HG03521 (cell line): ENCODE results near the gene SHISA2.
"Not testable (repeated sequence)": the region's sequence is repeated elsewhere in the genome, so short reads cannot be mapped to it uniquely, and the experiment has no call there.

Experiments
- ATAC-seq: cut with Tn5 transposase; IDR thresholded peaks from one replicate; pipeline ENCODE4 v1.9.1; 2021; ENCODE audit warnings: mild to moderate bottlenecking, moderate library complexity; ENCODE audit not compliant: unreplicated experiment

The SHISA2 gene

DNA sequence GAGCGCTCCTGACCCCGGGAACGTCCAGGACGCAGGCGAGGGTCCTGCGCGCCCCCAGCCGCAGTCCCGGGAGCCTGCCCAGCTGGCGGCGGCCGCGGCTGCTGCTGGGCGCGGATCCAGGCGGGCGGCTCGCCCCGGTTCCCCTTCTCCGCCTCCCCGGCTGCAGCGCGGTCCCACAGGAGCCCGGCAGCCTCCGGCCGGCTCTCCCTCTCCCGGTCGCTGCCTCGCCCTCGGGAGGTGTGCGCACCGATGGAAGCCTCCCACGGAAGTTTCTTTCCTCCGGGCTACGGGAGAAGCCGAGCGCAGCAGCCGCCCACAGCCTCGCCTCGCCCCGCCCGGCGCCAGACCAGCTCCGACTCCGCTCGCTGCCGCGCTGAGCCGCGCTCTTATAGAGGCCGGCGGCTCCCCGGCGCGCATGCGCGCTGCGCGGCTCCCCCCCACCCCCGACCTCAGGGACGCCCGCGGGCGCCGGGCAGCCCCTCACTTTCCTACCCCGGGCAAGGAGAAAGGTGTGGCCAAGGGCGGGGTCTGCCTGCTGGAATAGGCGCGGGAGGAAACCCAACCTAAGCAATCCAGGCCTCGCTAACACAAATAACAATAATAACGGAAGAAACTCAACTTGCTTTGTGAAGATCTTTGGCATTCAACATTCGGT, at the start of gene SHISA2:
TSS of gene SHISA2 (minus strand) at position 360 of the 655 bp plus-strand sequence. CDS start 1,041 bp downstream, outside the sequence.
- ATAC-seq = peak; percentile 54

DNA sequence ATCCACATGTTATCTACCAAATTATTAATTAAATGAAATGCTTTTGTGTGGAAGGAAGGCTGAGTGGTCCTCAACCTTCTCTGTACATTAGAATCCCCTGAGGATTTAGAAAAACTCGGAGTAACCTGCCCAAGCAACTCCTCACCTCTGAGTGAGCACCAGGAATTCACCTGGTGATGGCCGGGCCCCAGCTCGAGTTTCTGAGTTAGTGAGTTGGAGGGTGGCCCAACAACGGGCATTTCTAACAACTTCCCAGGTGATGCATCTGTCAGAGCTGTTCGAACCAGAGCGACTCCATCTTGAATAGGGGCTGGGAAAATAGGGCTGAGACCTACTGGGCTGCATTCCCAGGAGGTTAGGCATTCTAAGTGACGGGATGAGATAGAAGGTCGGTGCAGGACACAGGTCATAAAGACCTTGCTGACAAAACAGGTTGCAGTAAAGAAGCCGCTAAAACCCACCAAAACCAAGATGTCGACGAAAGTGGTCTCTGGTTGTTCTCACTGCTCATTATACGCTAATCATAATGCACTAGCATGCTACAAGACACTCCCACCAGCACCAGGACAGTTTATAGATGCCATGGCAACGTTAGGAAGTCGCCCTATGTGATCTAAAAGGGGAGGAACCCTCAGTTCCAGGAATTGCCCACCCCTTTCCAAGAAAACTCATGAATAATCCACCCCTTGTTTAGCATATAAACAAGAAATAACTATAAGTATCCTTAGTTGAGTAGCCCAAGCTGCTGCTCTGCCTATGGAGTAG, 44.2 kb upstream of the SHISA2 start:
- no peak for ATAC-seq

DNA sequence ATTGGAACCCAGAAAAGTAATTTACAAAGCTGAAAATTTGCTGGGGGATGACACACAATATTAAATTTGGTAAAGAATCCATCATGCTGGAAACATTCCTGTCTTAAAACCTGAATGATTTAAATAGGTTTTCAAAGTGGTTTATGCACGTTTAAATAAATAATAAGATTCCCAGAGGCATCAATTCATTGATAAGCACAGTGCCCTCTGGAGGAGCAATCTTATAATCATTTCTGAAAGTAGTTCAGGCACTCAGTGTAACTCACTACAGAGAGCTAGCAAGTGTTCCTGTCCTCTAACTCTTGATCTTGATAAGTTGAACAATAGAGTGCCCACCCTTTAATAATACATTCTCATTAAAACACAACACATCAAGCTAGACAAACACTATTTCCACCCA, 43.5 kb upstream of the SHISA2 start:
- no peak for ATAC-seq

DNA sequence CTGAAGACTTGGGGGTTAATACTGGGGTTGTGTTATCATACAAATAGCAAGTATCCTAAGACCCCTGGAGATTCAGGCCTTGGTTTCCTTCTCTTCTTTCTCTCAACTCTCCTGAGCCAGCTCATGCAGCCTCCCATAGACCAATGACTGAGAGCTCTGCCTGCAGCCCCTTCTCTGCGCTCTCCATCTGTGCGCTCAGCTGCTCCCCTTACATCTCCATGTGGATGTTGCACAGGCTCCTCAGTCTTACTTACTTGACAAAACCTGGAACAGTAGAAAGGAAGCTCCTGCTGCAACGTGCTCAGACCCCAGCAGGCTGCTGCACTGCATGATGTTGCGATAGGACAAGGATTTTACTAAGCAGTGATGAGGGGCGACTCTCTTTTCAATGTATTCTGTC, 25.0 kb upstream of the SHISA2 start:
- not testable (repeated sequence) for ATAC-seq

DNA sequence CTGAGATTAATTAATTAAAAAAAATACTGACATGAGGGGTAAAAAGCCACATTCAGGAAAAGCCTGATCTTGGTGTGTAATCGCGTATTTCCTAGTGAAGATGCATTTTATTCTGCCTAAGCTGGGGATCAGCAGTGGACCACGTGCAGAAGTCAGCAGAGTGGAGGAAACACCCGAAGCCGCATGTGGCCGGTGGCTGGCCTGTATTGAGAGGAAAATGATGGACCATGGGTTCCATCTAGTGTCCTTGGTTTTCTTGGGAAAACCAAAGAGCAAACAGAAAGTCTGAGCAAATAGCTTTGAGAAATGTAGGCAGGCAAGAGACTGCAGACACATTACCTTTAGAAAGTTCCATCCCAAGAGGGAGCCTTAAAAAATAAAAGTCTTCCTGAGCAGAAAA, 23.7 kb upstream of the SHISA2 start:
- ATAC-seq = no peak

DNA sequence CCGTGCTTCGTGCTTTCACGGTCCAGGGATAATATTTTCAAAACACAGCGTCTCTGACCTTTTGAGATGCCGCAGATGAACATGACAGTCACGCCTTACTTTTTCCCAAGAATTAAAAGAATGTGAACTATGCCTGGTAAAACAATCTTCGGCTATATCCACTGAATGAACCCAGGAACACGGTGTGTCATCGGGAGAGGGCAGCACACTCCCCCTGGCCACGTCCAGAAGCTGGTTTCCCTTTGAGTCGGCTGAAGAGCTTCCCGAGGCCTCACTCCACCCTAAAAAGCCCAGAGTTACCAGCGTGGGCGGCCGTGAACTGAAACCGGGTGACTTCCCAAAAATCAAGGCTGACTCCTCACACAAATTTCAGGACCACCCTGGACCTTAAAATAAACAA, 22.9 kb upstream of the SHISA2 start:
- no peak for ATAC-seq

DNA sequence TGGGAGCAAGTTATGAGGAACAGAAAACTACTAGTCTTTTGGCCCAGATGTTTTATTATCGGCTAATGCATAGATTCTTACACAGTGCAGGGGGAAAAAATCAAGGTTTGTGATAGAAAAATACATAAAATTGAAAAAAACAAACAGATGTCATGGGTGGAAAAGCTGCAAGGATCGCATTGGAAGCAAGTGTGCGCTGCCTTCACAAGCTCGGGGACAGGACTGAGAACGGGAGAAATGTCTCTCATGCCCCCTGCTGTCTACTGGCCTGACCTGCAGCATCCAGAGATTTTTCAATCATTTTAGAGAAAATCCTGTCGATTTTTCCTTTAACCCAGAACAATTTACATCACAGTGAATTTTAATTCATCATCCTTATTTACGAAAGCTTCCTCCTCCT, 20.5 kb upstream of the SHISA2 start:
- ATAC-seq = not testable (repeated sequence)

DNA sequence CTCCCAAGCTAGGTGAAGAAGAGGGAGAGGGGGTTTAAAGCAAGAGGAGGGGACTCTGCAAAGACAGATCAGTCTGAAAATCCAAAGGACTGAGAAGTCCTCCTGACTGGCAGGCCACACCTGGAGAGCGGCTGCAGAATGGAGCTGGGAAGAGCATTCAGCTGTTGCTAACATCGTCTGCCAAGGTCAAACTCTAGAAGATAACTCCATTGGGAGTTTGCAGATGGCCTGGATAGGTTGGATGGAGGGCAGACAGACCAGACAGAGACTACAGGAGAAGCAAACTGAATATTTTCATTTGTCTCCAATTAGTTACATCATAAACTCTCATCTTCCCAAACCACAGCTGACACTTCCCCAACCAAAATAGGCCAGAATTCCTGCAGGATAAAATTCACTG, 19.9 kb upstream of the SHISA2 start:
- ATAC-seq = no peak

DNA sequence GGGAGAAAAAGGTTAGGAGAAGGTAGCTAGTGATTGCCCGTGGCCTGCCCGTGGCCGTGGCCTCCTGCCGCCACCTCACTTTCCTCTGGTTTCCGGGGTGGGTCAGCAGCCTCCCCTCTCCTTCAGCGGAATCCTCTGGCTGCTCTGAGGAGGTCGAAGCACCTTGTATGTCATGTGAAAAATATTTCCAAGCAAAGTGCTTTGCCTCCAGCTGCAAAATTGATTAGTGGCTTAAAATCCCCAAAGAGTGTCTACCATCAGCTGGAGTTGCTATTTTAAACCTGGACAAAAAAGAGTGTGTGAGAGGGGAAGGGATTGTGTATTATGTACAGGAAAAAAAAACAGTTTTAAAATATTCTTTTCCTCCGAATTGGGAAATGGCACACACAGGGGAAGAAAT, 17.8 kb upstream of the SHISA2 start:
- not testable (repeated sequence) for ATAC-seq

DNA sequence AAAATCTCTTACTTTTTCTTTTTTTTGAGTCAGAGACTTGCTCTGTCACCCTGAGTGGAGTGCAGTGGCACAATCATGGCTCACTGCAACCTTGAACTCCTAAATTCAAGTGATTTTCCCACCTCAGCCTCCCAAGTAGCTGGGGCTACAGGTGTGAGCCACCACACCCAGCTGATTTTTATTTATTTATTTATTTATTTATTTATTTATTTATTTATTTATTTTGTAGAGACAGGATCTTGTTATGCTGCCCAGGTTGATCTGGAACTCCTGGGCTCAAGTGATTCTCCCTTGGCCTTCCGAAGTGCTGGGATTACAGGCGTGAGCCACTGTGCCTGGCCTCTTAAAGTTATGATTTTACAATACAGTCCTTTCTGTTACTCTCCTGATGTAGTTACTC, 16.6 kb upstream of the SHISA2 start:
- not testable (repeated sequence) for ATAC-seq

DNA sequence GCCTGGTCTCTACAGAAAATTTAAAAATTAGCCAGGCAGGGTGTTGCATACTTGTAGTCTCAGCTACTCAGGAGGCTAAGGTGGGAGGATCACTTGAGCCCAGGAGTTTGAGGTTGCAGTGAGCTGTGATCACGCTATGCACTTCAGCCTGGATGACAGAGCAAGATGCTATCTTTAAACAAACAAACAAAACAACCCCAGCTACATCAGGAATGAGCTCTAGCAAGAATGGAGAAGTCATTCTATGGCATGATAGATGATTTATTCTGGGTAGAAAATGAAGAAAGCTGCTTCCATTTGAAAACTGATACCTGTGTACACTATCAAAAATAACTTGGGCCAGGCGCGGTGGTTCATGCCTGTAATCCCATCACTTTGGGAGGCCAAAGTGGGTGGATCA, 15.8 kb upstream of the SHISA2 start:
- ATAC-seq = no peak

DNA sequence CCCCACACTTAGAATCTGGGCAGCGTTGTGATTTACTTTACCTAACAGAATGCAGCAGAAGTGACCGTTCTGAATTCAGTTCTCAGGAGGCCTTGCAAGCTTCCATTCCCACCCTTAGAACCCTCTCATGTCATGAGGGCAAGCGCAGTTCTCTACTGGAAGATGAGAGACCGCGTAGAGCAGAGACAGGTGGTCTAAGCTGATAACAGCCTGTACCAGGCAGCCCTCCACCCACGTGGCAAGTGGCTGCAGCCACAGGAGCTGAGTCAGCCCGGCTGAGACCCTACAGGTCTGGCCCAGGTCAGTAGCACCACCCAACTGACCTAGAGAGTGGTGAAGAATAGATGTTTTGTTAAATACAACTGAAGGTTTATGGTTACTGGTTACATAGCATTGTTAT, 14.7 kb upstream of the SHISA2 start:
- ATAC-seq = not testable (repeated sequence)

DNA sequence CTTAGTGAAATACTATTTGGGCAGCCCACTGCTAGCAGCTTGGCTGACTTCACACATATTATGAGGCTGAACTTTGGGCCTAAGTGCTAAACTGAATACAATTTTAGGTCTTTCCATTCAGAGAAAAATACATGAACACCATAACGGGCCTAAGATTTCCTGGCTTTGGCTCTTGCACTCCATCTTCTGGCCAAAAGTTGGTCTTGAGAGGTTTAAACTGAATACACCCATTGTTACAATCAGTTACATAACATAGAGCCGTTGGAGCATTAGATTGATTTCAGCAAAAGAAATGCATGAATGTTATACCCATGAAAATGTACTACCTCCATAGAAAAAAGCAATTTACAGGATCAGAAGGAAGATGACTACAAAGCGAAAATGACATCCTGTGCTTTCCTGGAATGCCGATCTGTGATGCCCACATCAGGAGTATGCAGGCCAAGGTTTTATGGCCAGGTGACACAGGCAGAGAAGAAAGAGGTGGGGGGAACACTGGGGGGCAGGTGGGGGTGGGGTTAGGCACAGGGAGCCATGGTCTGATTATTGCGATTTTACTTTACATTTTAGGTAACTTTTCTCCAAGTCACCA, 11.1 kb upstream of the SHISA2 start:
- ATAC-seq = no peak

DNA sequence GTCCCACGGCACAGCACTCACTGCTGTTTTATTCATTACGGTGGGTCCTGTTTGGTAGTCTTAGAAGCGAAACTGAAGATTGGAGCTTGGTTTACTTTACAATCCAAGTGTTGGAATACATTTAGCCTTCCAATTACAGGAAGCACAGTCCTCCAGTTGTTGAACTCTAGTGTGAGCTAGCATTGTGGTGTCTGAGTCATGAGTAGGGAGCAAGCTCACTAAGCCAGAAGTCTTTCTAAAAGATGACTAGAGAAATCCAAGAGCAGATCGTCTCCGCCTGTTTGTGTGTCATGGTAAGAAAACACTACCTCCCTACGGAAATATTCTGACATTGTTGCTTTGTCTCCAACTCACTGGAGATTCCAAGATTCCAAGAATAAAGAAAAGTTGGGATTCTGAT, 10.1 kb upstream of the SHISA2 start:
- no peak for ATAC-seq

DNA sequence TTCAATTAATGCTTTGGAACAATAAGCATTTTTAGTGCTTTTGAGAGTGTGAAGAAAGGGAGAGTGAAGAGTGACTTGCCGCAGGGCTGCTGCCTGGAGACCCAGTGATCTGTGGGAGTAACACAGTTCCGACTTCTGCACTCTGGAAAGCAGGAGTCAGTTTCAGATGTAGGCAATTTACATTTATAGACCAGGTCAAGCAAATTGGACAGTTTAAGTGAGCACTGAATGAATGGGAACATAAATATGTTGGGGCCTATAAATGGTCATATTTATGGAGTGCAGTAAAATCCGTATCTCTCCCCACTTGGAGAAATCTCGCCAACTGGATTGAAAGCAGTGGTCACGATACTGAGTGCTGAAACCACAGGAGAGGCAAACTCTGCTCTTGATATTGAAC, 9.4 kb upstream of the SHISA2 start:
- no peak for ATAC-seq

DNA sequence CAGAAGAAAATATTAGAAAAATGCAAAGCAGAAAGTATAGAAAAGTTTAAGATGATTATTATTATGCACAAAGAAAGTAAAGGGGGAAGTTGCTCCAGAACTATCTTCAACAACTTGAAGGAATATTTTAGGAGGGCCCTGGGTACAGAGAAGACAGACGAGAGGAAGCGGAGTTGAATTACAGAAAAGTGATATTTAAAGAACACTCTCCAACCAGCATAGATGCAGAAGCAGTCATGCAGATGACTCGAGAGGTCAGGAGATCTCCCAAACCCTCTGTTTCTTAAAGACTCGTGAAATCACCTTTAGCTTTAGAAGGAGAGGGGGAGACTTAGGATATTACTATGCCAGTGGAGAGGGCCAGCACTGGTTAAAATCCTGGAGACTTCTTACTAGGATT, 8.5 kb upstream of the SHISA2 start:
- ATAC-seq = no peak

DNA sequence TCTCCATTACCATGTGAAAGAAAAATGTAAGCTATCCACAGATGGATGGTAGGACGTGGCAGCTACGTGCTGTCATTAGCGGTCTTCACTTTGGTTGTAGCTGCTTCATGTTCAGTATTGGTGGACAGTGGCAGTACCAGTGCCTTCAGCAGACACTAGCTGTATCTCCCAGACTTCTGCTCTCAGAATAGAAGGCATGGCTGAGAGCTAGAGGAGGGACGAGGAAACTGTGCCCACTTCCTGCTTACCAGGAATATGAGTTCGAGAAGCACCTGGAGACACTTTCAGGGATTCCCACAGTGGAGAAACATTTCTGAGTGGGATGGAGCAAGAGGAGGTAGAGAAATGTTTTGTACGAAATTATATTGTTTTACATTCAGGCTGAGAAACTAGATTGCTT, 6.9 kb upstream of the SHISA2 start:
- no peak for ATAC-seq

DNA sequence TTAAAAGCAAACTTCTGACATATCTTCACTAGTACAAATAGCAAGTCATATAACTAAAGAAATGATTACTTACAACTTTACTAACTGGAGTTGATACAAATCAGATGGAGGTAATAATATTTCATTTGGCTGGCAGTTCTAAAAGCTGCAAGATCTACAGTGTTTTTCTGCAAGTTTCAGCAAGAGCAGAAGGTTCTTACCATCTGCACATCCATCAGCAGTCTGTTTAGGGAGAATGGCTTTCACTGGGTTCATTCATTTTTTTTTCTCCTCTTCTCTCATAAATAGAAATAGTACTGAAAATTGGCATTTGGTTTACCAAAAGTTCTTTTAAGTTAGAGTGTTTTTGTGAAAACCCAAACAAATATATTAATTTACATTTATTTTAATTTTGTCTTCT, 3.1 kb upstream of the SHISA2 start:
- ATAC-seq = no peak

DNA sequence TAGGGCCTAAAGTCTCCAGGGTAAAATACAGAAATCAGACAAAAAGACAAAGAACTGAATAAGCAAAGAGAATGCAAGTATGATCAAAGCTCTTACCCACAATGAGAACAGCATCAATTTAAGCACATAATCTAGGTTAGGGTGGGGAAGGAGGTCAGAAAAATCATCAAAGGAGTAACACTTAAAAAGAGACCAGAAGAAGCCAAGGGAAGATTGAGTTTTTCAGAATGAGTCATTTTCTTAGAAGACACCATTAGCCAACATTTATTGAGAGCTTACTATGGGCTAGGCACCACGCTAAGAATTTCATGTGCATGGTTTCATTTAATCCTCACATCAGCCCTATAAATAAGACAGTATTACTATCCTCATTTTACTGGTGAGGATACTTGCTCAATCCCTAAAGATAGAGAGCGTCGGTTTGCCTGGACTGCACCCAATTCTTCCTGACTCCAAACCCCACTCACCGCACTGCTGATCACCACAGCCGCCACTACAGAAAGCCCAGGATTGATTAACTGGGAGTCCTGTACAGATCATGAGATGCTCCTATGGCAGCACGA, 1.7 kb upstream of the SHISA2 start:
- ATAC-seq = no peak

DNA sequence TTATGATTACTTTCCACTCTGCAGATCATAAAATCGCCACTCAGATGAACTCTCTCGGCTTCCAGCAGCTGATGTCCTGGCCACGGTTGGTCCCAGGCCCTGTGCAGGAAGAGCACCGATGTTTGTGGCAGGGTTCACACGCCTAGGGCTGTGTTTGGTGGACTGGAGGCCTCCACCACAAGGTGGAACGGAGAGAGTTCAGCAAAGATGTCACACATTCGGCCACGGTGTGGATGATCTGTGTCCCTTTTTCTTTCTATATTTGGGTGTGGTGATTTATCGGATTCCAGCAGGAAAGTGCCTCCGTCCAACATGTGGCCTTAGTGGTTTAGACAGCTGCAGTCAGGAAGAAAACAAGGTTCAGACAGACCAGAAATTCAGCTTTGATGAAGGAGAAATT, 521 bp upstream of the SHISA2 start:
- no peak for ATAC-seq

DNA sequence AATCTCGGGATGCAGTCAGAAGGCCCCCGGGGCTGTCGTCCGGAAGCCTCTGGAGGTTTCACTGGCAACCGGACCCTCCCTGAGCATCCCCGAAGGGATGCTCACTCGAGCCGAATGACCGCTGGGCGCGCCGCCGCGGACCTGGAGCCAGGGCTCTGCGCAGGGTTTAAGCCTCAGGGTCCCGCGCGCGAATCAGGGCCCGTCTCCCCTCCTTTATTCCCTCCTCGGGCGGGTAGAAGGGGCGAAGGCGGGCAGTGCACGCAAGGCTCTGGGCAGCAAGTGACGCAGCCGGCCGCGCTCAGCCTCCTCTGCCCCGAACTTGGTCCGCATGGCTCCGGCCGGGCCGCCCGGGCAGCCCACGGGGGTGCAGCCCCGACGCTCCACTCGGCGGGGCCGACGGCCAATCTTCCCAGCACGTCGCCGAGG, 572 bp downstream of the SHISA2 start:
- peak; percentile 4 for ATAC-seq
